Central memory CD8-positive, alpha-beta T cell (primary cell): ENCODE data around the gene HNRNPA1.

Experiments used
- ATAC-seq: fragments of 150-1000 bp; cut with Tn5 transposase; replicated peaks from 2 replicates; pipeline ENCODE4 v1.10.0; 2022; ENCODE audit warnings: mild to moderate bottlenecking, moderate FRiP score, moderate number of reproducible peaks; ENCODE audit not compliant: poor library complexity, severe bottlenecking; ENCODE audit errors: extremely low read depth
- DNase-seq, 2 donors: peaks; one replicate each; pipeline ENCODE4 v3.0.0; 2021; ENCODE audit warnings: low spot score in 2 of 2
- H3K27ac Mint-ChIP-seq: one replicate; pipeline ENCODE4 v1.8.0; 2022; ENCODE audit warnings: low read depth, mild to moderate bottlenecking, moderate library complexity, mixed read lengths
- H3K27me3 Mint-ChIP-seq: one replicate; pipeline ENCODE4 v1.8.0; 2022; ENCODE audit warnings: mixed read lengths
- H3K36me3 Mint-ChIP-seq: one replicate; pipeline ENCODE4 v1.8.0; 2022; ENCODE audit warnings: mild to moderate bottlenecking, moderate library complexity, mixed read lengths; ENCODE audit not compliant: insufficient read depth
- H3K4me1 Mint-ChIP-seq: one replicate; pipeline ENCODE4 v1.8.0; 2022; ENCODE audit warnings: mixed read lengths
- H3K4me3 Mint-ChIP-seq: one replicate; pipeline ENCODE4 v1.8.0; 2022; ENCODE audit warnings: mild to moderate bottlenecking, moderate library complexity, mixed read lengths
- H3K9me3 Mint-ChIP-seq: one replicate; pipeline ENCODE4 v1.8.0; 2022; ENCODE audit warnings: mixed read lengths

The HNRNPA1 gene

DNA sequence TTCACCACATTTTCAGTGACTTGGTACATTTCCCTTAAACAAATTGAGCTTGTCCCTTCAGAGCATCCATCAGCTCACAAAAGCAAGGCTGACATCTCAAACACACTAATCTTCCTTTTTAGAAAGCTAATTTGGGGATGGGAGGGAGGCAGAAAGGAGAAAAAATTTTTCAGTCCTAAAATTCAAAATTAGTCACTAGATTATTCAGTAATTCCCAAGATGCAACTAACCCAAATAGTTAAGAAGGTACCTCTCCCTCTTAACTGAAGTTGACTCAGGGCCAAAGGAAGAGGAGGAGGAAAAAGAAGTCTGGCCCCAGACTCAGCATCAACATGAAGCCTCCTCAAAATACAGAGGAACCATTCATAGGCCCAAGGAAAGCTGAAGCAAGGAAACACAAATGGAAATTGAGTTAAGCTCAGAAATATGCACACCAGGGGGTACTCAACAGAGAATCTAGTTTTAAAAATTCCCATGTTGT lies 22.3 kb upstream of the HNRNPA1 start:
- H3K4me3 Mint-ChIP-seq, result no peak overlapping the region
- H3K27ac Mint-ChIP-seq, result no peak overlapping the region
- H3K36me3 Mint-ChIP-seq, result peaks cover 20% of the 10 kb centered on the region
- no peaks in the 10 kb centered on the region for H3K9me3 Mint-ChIP-seq
- H3K27me3 Mint-ChIP-seq, result no peaks in the 10 kb centered on the region
- DNase-seq (no peak), ATAC-seq (no peak)
- H3K4me1 Mint-ChIP-seq, result no peaks in the 10 kb centered on the region

DNA sequence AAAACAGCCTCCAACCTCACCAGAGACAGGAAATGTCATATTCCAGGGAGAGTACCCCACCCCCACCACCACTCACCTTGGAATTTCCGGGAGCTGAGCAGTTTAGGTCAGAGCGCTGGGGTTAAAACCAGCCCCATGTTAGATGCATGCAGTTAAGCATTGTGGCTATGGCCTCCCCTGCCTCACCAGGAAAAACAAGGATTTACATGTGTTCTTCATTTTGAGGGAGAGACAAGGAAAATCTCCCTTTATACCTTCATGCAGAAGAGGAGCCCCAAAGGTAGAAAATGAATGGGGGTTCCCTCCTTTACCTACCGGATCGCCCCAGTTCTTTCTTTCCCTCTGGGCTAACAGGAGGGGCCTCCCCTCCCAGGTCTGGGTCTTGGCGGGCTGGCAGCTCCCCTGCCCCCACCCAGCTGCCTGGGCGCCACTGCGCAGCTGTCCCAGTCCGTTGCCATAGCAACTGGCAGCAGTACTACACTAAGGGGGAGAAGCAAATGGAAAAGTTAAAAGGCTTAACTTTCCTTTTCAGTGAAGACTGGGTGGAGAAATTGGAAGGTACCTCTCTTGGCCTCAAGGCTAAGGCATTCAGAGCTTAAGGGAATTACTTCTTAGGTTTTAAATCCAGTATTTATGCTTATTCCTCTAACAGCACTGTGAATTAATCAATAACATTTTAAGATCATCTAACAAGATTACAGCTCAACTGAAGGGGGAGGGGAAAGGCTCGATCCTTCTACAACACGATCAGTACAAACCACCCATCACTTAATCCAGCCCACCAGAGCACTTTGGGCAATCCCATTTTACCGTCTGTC lies 21.1 kb upstream of the HNRNPA1 start:
- H3K36me3 Mint-ChIP-seq, result peaks cover 19% of the 10 kb centered on the region
- no peak overlapping the region for H3K4me3 Mint-ChIP-seq
- no peaks in the 10 kb centered on the region for H3K4me1 Mint-ChIP-seq
- H3K9me3 Mint-ChIP-seq, result no peaks in the 10 kb centered on the region
- DNase-seq (no peak), ATAC-seq (peak; percentile 36)
- H3K27me3 Mint-ChIP-seq, result no peaks in the 10 kb centered on the region
- peak overlapping the region; percentile 38 for H3K27ac Mint-ChIP-seq

DNA sequence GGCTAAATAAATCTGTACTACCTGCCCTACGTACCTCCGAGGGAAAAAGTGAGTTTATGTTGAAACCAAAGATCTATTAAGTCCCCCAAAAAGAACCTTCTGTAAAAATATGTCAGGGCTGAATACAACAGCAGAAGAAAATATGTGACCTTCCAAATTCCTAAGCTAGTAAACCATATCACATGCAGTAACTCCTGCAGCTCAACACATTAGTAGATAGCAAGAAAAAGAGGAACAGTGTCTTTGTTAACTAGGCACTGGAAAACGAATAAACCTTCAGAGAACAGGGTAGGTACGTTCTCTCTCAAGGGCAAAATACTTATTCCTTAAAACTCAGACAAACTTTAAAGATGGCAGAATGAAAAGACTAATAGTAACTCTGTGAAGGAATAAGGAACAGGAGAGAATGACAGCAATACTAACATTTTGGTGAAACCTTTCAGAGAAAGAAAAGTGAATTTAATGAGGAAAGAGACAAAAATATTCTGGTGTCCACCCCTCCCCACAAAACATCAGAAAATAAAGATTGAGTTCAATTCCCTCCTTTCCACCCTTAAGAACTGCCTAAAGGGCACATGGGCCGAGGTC lies 18.6 kb upstream of the HNRNPA1 start:
- DNase-seq (no peak), ATAC-seq (no peak)
- H3K36me3 Mint-ChIP-seq, result peaks cover 9% of the 10 kb centered on the region
- H3K4me1 Mint-ChIP-seq, result no peaks in the 10 kb centered on the region
- H3K27me3 Mint-ChIP-seq, result no peaks in the 10 kb centered on the region
- H3K4me3 Mint-ChIP-seq, result no peak overlapping the region
- no peak overlapping the region for H3K27ac Mint-ChIP-seq
- no peaks in the 10 kb centered on the region for H3K9me3 Mint-ChIP-seq

DNA sequence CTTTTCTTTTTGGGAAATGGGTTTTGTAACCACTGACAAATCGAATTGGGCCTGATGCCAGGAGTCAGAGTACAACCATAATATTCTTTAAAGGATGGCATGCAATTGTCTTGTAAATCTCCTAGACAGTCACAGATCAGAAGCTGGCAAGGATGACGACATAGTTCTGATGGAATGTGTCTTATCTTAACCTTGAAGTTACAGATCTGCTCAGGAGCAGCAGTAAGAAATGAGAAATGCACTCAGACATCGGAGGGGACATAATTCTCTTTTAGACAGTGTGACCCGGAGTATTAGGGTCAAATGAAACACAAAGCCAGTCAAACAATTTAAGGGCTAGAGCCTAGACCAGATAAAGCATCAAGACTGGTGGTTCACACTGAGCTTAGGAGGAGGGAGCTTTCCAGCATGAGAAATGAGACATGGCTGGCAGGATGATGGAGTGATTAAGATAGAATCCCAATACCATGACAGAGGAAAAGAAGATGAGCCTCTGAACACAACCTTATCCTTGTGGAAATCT lies 18.1 kb upstream of the HNRNPA1 start:
- no peak for ATAC-seq
- H3K36me3 Mint-ChIP-seq, result peaks cover 4% of the 10 kb centered on the region
- no peak for DNase-seq
- H3K4me3 Mint-ChIP-seq, result no peak overlapping the region
- no peak overlapping the region for H3K27ac Mint-ChIP-seq
- no peaks in the 10 kb centered on the region for H3K9me3 Mint-ChIP-seq
- no peaks in the 10 kb centered on the region for H3K27me3 Mint-ChIP-seq
- H3K4me1 Mint-ChIP-seq, result no peaks in the 10 kb centered on the region

DNA sequence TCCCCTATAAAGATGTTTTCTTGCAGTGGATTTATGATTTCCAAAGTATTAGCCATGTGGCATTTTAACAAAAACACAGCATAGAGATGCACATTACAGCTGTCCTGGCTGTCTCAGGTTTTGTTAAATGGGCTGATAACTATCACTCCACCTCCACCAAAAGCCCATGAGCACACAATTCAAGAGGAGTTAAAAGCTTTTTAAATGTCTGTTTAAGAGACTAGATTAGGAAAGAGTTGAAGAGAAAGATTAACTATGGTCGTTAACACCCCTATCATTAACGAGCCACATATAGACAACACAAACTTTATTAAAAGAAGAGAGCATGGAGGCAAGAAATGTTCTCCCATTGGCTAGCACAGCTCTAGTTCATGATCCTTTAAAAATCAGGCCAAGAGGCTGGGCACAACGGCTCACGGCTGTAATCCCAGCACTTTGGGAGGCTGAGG lies 15.1 kb upstream of the HNRNPA1 start:
- Mint-ChIP-seq H3K36me3 (peaks cover 2% of the 10 kb centered on the region), H3K9me3 (no peaks in the 10 kb centered on the region), H3K4me1 (no peaks in the 10 kb centered on the region), H3K27ac (no peak overlapping the region), H3K27me3 (no peaks in the 10 kb centered on the region), H3K4me3 (no peak overlapping the region)
- DNase-seq, result no peak
- ATAC-seq, result no peak

DNA sequence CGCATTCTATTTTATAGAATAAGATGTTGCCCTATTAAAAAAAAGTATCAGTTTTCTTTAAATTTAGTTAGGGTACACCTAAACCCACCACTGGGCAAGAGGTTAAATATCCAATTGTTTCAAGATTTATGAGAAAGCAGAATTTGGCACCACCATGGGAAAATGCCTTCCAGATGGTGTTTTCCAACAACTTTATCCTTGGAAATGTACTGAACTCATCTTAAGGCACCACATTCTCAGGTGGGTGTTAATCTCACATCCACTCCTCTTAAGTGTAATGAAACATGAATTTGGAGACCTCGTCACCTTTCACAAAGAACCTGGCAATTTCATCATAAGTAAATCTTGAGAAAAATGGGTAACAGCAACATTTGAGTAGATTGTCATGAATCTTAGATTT lies 13.7 kb upstream of the HNRNPA1 start:
- no peak for DNase-seq
- Mint-ChIP-seq H3K27ac (no peak overlapping the region), H3K27me3 (no peaks in the 10 kb centered on the region), H3K4me1 (no peaks in the 10 kb centered on the region), H3K4me3 (no peak overlapping the region), H3K9me3 (no peaks in the 10 kb centered on the region), H3K36me3 (peaks cover 2% of the 10 kb centered on the region)
- no peak for ATAC-seq

DNA sequence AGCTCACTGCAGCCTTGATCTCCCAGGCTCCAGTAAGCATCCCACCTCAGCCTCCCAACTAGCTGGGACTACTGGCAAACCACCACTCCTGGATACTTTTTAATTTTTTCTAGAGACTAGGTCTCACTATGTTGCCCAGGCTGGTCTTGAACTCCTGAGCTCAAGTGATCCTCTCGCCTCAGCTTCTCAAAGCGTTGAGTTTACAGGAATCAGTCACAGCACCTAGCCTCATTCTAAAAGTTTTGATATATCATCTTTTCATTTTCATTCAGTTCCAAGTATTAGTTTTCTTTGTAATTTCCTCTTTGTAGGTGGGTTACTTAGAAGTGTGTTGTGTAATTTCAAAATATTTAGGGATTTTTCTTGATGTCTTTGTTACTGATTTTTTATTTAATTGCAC lies 10.2 kb upstream of the HNRNPA1 start:
- Mint-ChIP-seq H3K4me3 (no peak overlapping the region), H3K27me3 (no peaks in the 10 kb centered on the region), H3K4me1 (no peaks in the 10 kb centered on the region), H3K27ac (peak overlapping the region; percentile 65), H3K9me3 (no peaks in the 10 kb centered on the region), H3K36me3 (peaks cover 8% of the 10 kb centered on the region)
- ATAC-seq (no peak), DNase-seq (no peak)

DNA sequence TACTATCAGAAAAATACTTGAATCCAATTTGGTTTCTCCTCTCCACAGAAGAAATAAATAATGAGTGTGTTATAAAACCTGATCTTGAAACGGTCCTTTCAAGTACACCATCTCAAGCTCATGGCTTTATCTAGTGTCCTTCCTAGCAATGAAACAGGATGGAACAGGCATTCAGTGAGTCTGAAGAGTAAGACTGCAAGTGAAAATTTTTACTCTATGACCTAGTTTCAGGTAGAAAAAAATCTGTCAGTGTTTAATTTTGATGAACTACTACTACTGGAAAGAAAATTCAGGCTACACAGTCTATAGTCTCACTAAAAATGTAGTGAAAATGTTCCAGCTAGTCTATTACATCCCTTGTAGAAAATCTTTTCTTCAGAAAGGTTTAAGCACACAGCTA lies 8.3 kb upstream of the HNRNPA1 start:
- no peaks in the 10 kb centered on the region for H3K27me3 Mint-ChIP-seq
- H3K36me3 Mint-ChIP-seq, result peaks cover 12% of the 10 kb centered on the region
- peaks cover 11% of the 10 kb centered on the region for H3K4me1 Mint-ChIP-seq
- ATAC-seq (no peak), DNase-seq (no peak)
- no peak overlapping the region for H3K4me3 Mint-ChIP-seq
- H3K27ac Mint-ChIP-seq, result no peak overlapping the region
- H3K9me3 Mint-ChIP-seq, result no peaks in the 10 kb centered on the region

DNA sequence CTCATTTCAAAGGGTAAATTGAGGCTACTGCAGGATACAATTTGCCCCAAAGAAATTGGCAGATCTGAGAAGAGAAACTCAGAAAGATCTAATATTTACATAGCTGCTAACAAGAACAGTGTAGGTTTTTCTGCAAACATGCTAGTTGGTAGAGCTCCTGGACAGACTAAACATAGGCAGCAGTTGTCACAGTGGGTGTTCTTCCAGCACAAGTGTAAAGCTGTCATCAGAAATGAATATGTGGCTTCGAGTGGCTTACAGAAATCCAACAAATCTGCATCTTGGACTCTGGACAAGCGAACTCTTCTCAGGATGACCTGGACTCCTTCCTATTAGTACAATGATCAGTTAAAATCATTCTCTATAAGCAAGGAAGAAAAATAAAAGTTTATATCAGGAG lies 6.5 kb upstream of the HNRNPA1 start:
- H3K4me3 Mint-ChIP-seq, result no peak overlapping the region
- no peaks in the 10 kb centered on the region for H3K9me3 Mint-ChIP-seq
- DNase-seq, result no peak
- no peak for ATAC-seq
- no peaks in the 10 kb centered on the region for H3K27me3 Mint-ChIP-seq
- peaks cover 22% of the 10 kb centered on the region for H3K4me1 Mint-ChIP-seq
- H3K36me3 Mint-ChIP-seq, result peaks cover 15% of the 10 kb centered on the region
- H3K27ac Mint-ChIP-seq, result no peak overlapping the region

DNA sequence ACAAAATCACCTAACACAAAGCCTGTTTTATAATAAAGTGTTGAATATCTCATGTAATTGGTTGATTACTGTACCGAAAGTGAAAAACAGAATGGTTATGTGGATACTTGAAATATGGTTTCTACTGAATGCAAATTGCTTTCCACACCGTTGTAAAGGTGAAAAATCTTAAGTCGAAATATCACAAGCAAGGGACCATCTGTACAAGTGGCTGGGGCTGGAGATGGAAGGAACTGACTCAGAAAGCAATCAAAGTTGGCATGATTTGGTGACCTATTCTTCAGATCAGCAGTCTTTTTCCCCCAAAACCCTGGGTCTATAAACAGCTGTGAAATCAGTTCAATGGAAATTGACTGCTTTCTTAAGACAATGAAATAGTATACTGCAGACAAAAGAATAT lies 4.2 kb upstream of the HNRNPA1 start:
- Mint-ChIP-seq H3K4me1 (peaks cover 26% of the 10 kb centered on the region), H3K27ac (no peak overlapping the region), H3K4me3 (peak overlapping the region; percentile 14), H3K27me3 (no peaks in the 10 kb centered on the region), H3K36me3 (peaks cover 15% of the 10 kb centered on the region), H3K9me3 (no peaks in the 10 kb centered on the region)
- no peak for DNase-seq
- ATAC-seq, result no peak

DNA sequence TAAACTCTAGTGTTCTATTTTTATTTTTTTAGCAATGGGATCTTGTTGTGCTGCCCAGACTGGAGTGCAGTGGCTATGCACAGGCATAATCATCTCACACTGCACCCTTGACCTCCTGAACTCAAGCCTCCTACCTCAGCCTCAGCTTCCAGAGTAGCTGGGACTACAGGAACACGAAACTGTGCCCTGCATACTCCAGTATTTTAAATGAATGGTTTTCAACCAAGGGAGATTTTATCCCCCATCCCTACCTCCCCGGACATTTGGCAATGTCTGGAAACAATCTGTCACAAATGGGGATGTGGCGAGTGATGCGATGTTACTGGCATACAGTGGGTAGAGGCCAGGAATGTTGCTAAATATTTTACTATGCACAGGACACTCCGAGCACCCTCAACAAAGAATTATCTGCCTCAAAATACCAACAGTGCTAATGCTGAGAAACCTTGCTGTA lies 2.7 kb upstream of the HNRNPA1 start:
- no peak overlapping the region for H3K4me3 Mint-ChIP-seq
- no peaks in the 10 kb centered on the region for H3K9me3 Mint-ChIP-seq
- H3K4me1 Mint-ChIP-seq, result peaks cover 39% of the 10 kb centered on the region
- H3K27ac Mint-ChIP-seq, result no peak overlapping the region
- H3K36me3 Mint-ChIP-seq, result peaks cover 15% of the 10 kb centered on the region
- ATAC-seq (no peak), DNase-seq (no peak)
- H3K27me3 Mint-ChIP-seq, result no peaks in the 10 kb centered on the region

DNA sequence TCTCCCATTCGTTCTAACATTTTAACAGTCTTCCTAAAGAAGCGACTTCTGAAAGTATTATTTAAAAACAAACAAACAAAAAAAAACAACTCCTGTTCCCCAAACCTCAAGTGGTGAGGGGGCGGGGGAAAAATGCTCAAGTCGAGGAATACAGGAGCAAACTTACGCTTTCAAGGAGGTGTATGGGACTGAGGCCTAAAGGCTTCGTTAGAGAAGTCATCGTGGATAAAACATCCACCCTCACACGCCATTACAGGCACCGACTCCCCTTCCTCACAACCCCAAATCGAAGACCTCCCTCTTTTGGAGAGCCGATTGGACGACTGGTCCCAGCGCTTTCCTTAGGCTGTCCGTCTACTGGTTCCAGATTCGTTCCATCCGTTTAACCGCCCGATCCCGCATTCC lies 1.3 kb upstream of the HNRNPA1 start:
- ATAC-seq (no peak), DNase-seq (no peak)
- Mint-ChIP-seq H3K4me1 (peaks cover 53% of the 10 kb centered on the region), H3K9me3 (no peaks in the 10 kb centered on the region), H3K36me3 (peaks cover 11% of the 10 kb centered on the region), H3K4me3 (no peak overlapping the region), H3K27me3 (no peaks in the 10 kb centered on the region), H3K27ac (no peak overlapping the region)
